Measurements from ENCODE around the gene MRPS15. TPM values are rescaled to one million over a fixed set of nuclear protein-coding genes. Genes with fewer than 3 reads are reported as not detected.

Gene MRPS15
- total RNA-seq, 1 donor from 2014 or later: 108 TPM

DNA sequence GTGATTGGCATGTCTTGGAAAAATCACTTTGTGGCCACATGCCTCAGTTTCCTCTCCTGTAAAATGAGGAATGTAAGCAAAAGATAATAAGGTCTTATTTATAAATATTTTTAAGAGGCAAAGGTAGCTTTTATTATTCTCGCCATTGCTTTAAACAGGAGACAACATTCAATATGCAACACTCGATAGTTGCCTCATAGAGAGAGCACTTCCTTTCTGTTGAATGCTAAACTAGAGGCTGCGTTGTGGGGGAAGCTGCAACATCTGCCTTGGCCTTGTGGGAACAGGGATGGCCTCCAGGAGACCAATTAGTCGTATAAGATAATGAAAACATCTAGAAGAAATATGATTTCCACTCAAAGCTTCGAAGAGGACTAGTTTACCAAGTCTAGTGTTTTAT is 17.4 kb downstream of the MRPS15 start:
- TF ChIP-seq, protein P1, sequence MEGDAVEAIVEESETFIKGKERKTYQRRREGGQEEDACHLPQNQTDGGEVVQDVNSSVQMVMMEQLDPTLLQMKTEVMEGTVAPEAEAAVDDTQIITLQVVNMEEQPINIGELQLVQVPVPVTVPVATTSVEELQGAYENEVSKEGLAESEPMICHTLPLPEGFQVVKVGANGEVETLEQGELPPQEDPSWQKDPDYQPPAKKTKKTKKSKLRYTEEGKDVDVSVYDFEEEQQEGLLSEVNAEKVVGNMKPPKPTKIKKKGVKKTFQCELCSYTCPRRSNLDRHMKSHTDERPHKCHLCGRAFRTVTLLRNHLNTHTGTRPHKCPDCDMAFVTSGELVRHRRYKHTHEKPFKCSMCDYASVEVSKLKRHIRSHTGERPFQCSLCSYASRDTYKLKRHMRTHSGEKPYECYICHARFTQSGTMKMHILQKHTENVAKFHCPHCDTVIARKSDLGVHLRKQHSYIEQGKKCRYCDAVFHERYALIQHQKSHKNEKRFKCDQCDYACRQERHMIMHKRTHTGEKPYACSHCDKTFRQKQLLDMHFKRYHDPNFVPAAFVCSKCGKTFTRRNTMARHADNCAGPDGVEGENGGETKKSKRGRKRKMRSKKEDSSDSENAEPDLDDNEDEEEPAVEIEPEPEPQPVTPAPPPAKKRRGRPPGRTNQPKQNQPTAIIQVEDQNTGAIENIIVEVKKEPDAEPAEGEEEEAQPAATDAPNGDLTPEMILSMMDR (IDR thresholded peaks at IDR 0.05; ENCODE audit: borderline replicate concordance): no peak
- Histone ChIP-seq H3K4me3 (no peak overlapping the region), H3K4me1 (peaks cover 24% of the 10 kb centered on the region), H3K27ac (replicated peaks) (no peak overlapping the region), H3K36me3 (no peaks in the 10 kb centered on the region), H3K9me3 (replicated peaks) (no peaks in the 10 kb centered on the region), H3K27me3 (ENCODE audit: low read depth) (no peaks in the 10 kb centered on the region)
- intact Hi-C loops (cut with micrococcal nuclease): no loop called here
- no peak for DNase-seq

DNA sequence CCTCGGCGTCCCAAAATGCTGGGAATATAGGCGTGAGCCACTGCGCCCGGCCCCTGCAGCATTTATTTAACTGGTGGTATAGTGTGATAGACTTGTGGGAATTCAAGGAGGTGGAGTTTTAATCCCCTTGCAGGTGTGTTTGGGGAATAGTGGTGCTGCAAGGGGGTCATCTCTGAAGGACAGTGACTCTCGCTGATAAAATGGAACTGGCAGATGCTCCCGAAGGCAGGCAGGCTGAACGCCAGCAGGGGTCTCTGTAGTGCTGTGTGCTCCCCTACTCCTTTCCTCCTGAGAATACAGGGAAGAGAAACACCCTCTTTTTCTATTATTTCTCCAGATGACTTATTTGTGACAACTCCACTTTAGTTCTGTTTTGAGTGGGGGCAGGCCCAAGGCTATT is 17.9 kb downstream of the MRPS15 start:
- no peaks in the 10 kb centered on the region for H3K27me3 ChIP-seq (ENCODE audit: low read depth)
- intact Hi-C loops (cut with micrococcal nuclease): no loop called here
- H3K4me1 ChIP-seq: peaks cover 22% of the 10 kb centered on the region
- H3K9me3 ChIP-seq (replicated peaks): no peaks in the 10 kb centered on the region
- TF ChIP-seq, protein P1 (IDR thresholded peaks at IDR 0.05; ENCODE audit: borderline replicate concordance): peak; percentile 36
- no peaks in the 10 kb centered on the region for H3K36me3 ChIP-seq
- no peak overlapping the region for H3K27ac ChIP-seq (replicated peaks)
- no peak for DNase-seq
- H3K4me3 ChIP-seq: no peak overlapping the region

DNA sequence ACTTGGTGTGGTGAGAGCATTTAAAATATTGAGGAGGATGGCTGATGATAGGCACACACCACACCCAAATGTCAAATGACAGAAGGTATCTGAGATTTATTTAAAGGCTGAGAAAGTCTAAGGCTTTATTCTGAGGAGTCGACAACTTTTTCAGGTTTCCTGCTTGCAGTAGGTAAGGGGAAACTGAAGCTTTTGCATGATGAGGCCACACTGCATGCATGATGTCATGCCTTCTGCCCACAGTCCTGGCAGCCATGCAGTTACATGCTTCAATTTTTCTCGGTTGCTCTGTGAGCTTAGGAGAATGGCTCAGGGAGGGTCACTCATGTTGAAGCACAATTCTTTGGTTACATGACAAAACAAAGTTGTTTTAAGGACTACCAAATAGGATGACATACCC is 20.9 kb downstream of the MRPS15 start:
- TF ChIP-seq, protein P1 (IDR thresholded peaks at IDR 0.05; ENCODE audit: borderline replicate concordance): no peak
- Histone ChIP-seq H3K27ac (replicated peaks) (no peak overlapping the region), H3K36me3 (peaks cover 4% of the 10 kb centered on the region), H3K4me3 (no peak overlapping the region), H3K9me3 (replicated peaks) (no peaks in the 10 kb centered on the region), H3K4me1 (no peaks in the 10 kb centered on the region), H3K27me3 (ENCODE audit: low read depth) (no peaks in the 10 kb centered on the region)
- intact Hi-C loops (cut with micrococcal nuclease): no loop called here
- no peak for DNase-seq

DNA sequence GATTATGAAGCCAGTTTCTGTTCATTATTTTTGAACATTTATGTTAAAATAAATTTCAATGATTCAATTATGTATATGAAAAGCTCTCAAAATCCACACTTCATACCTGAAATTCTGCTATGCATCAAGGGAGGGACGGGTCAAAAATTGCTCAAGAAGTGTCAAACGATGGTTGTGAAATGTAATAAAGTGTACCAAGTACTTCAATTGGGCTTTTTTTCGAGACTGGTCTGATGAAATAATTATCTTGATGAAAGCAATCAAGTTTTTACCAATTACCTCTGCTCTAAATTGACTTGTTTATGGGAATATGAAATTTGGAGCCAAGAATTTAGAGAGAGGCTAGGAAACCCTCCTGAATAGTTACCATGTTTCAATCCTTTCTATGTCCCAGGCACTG is 21.8 kb downstream of the MRPS15 start:
- DNase-seq: no peak

DNA sequence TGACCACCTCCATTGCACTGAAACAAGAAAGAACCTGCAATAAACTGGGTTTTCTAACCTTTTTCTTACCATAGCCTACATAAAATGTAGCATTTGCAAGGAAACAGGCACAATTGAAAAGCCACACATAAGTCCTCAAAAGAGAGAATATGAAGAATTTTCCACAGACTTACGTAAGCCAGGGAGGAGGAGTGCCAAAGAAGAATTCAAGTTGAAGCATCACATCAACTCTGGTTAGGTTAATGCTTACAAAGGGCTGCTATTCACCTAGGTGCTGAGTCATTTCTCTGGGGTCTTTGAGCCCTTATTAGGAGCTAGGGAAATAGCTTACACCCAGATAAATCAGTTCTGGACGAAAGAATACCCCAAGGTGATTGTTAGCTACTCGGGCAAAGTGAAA is 23.5 kb downstream of the MRPS15 start:
- Histone ChIP-seq H3K4me3 (no peak overlapping the region), H3K27ac (replicated peaks) (no peak overlapping the region), H3K4me1 (no peaks in the 10 kb centered on the region), H3K27me3 (ENCODE audit: low read depth) (no peaks in the 10 kb centered on the region), H3K36me3 (peaks cover 5% of the 10 kb centered on the region), H3K9me3 (replicated peaks) (no peaks in the 10 kb centered on the region)
- DNase-seq: no peak
- intact Hi-C loops (cut with micrococcal nuclease): no loop called here
- TF ChIP-seq, protein P1 (IDR thresholded peaks at IDR 0.05; ENCODE audit: borderline replicate concordance): no peak

More for the DNA sequence above, 21.8 kb downstream of the MRPS15 start:
- intact Hi-C loops (cut with micrococcal nuclease): no loop called here
- TF ChIP-seq, protein P1 (IDR thresholded peaks at IDR 0.05; ENCODE audit: borderline replicate concordance): no peak
- Histone ChIP-seq H3K27me3 (ENCODE audit: low read depth) (no peaks in the 10 kb centered on the region), H3K4me1 (no peaks in the 10 kb centered on the region), H3K4me3 (no peak overlapping the region), H3K27ac (replicated peaks) (no peak overlapping the region), H3K9me3 (replicated peaks) (no peaks in the 10 kb centered on the region), H3K36me3 (peaks cover 5% of the 10 kb centered on the region)

DNA sequence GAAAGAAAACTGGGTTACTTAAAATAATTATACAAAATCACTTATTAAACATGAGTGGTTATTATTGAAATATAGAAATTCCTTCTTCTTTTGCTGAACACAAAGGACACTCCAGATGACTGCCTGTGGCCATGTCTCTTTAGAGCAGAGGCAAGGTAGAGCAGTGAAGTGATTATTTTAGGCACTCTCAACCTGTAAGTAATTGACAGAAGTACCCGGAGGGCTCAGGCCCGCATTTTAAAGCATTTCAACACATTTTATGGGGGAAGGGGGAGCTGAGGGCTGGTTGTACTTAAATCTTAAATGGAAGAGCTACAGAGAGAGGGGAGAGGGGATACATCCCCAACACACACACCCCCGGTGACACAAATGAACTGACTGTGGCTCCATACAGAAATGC is 24.1 kb downstream of the MRPS15 start:
- Histone ChIP-seq H3K9me3 (replicated peaks) (no peaks in the 10 kb centered on the region), H3K4me3 (no peak overlapping the region), H3K36me3 (peaks cover 5% of the 10 kb centered on the region), H3K27ac (replicated peaks) (no peak overlapping the region), H3K4me1 (no peaks in the 10 kb centered on the region), H3K27me3 (ENCODE audit: low read depth) (no peaks in the 10 kb centered on the region)
- TF ChIP-seq, protein P1 (IDR thresholded peaks at IDR 0.05; ENCODE audit: borderline replicate concordance): no peak
- intact Hi-C loops (cut with micrococcal nuclease): no loop called here
- no peak for DNase-seq

Data from left ventricle myocardium inferior (tissue), 1 donor.